ENCODE data around the gene CCDC6.

CCDC6 gene

GRCh38 chr10:59895629-59896116 lies 10.7 kb downstream of the CCDC6 start:
- Histone ChIP-seq H3K36me3 (ENCODE audit: insufficient read depth) (no peaks in the 10 kb centered on the region), H4K20me1 (ENCODE audit: insufficient read depth) (0 out of 2 replicates have a peak, but pooled peaks cover 6% of the 10 kb centered on the region), H3K9ac (no peak overlapping the region), H3K79me2 (ENCODE audit: insufficient read depth, low read depth) (peaks cover 57% of the 10 kb centered on the region; the same call in 1 of the 2 replicates), H3K4me2 (no peak overlapping the region), H3K4me1 (ENCODE audit: low read depth, poor library complexity, severe bottlenecking) (no peaks in the 10 kb centered on the region), H2AFZ (ENCODE audit: low read depth) (no peak overlapping the region), H3K27me3 (ENCODE audit: insufficient read depth, low read depth) (no peaks in the 10 kb centered on the region), H3K27ac (no peak overlapping the region), H3K4me3 (IDR thresholded peaks at IDR 0.05; ENCODE audit: insufficient read depth, low read depth, low read length) (no peak overlapping the region)
- no peak for TF ChIP-seq CTCF (conservative IDR thresholded peaks at IDR 0.05; ENCODE audit: low read depth, low read length)

- H3K4me3 ChIP-seq (IDR thresholded peaks at IDR 0.05; ENCODE audit: insufficient read depth, low read depth, low read length): no peak overlapping the region
- H3K79me2 ChIP-seq (ENCODE audit: insufficient read depth, low read depth): peaks cover 41% of the 10 kb centered on the region; the same call in 1 of the 2 replicates
- no peak overlapping the region for H2AFZ ChIP-seq (ENCODE audit: low read depth)
- TF ChIP-seq CTCF (conservative IDR thresholded peaks at IDR 0.05; ENCODE audit: low read depth, low read length): no peak
- no peaks in the 10 kb centered on the region for H3K36me3 ChIP-seq (ENCODE audit: insufficient read depth)
- no peak overlapping the region for H3K4me2 ChIP-seq
- no peak overlapping the region for H3K27ac ChIP-seq
- H3K27me3 ChIP-seq (ENCODE audit: insufficient read depth, low read depth): no peaks in the 10 kb centered on the region
- H4K20me1 ChIP-seq (ENCODE audit: insufficient read depth): 0 out of 2 replicates have a peak, but pooled peaks cover 6% of the 10 kb centered on the region
- H3K4me1 ChIP-seq (ENCODE audit: low read depth, poor library complexity, severe bottlenecking): no peaks in the 10 kb centered on the region
- no peak overlapping the region for H3K9ac ChIP-seq
These were observed 12.2 kb downstream of the CCDC6 start for GRCh38 chr10:59894114-59894513.

- TF ChIP-seq CTCF (conservative IDR thresholded peaks at IDR 0.05; ENCODE audit: low read depth, low read length): no peak
- Histone ChIP-seq H3K4me1 (ENCODE audit: low read depth, poor library complexity, severe bottlenecking) (peaks cover 2% of the 10 kb centered on the region), H3K4me2 (no peak overlapping the region), H3K4me3 (IDR thresholded peaks at IDR 0.05; ENCODE audit: insufficient read depth, low read depth, low read length) (no peak overlapping the region), H3K79me2 (ENCODE audit: insufficient read depth, low read depth) (peaks cover 39% of the 10 kb centered on the region; the same call in 1 of the 2 replicates), H3K36me3 (ENCODE audit: insufficient read depth) (no peaks in the 10 kb centered on the region), H2AFZ (ENCODE audit: low read depth) (no peak overlapping the region), H4K20me1 (ENCODE audit: insufficient read depth) (0 out of 2 replicates have a peak, but pooled peaks cover 6% of the 10 kb centered on the region), H3K27me3 (ENCODE audit: insufficient read depth, low read depth) (no peaks in the 10 kb centered on the region), H3K27ac (no peak overlapping the region), H3K9ac (no peak overlapping the region)
These were observed 13.7 kb downstream of the CCDC6 start for GRCh38 chr10:59892697-59893096.

GRCh38 chr10:59891936-59892335 lies 14.4 kb downstream of the CCDC6 start:
- no peaks in the 10 kb centered on the region for H3K36me3 ChIP-seq (ENCODE audit: insufficient read depth)
- peaks cover 45% of the 10 kb centered on the region; the same call in 1 of the 2 replicates for H3K79me2 ChIP-seq (ENCODE audit: insufficient read depth, low read depth)
- no peak for TF ChIP-seq CTCF (conservative IDR thresholded peaks at IDR 0.05; ENCODE audit: low read depth, low read length)
- H2AFZ ChIP-seq (ENCODE audit: low read depth): no peak overlapping the region
- peaks cover 10% of the 10 kb centered on the region for H3K4me1 ChIP-seq (ENCODE audit: low read depth, poor library complexity, severe bottlenecking)
- no peak overlapping the region for H3K27ac ChIP-seq
- H4K20me1 ChIP-seq (ENCODE audit: insufficient read depth): peaks cover 9% of the 10 kb centered on the region
- H3K4me2 ChIP-seq: no peak overlapping the region
- H3K9ac ChIP-seq: no peak overlapping the region
- no peak overlapping the region for H3K4me3 ChIP-seq (IDR thresholded peaks at IDR 0.05; ENCODE audit: insufficient read depth, low read depth, low read length)
- H3K27me3 ChIP-seq (ENCODE audit: insufficient read depth, low read depth): no peaks in the 10 kb centered on the region

Data from KMS-11 (cell line).